AG04450 (cell line): Measurements from ENCODE around the gene PAN3. TPM values are rescaled to one million over a fixed set of nuclear protein-coding genes. Genes with fewer than 3 reads are reported as not detected.

Experiments
- CTCF ChIA-PET: fragments of 300-600, 350-600 bp; formaldehyde crosslinking; extraction: SDS; loops from one replicate; lab custom pipeline; 2022; ENCODE audit warnings: antibody characterized with exemption, inconsistent platforms; lab: Charles Lee
- POLR2A ChIA-PET: fragments of 350-600 bp; formaldehyde crosslinking; extraction: SDS; loops from one replicate; lab custom pipeline; 2021; ENCODE audit warnings: antibody characterized with exemption, inconsistent platforms; lab: Yijun Ruan, JAX
- DNase-seq: peaks from one replicate; pipeline ENCODE4 v3.0.0-alpha.2; 2011; ENCODE audit warnings: low read depth, low spot score
- H3K27ac ChIP-seq: one replicate; pipeline ENCODE4 v1.5.1; 2012; ENCODE audit warnings: low read depth, low read length, control low read depth
- H3K27me3 ChIP-seq: one replicate; pipeline ENCODE4 v1.6.0; 2012; ENCODE audit warnings: low read length; ENCODE audit not compliant: control insufficient read depth, insufficient read depth
- H3K4me3 ChIP-seq: 2 replicates; pipeline ENCODE4 v1.5.1; 2011; ENCODE audit warnings: mild to moderate bottlenecking, low read depth, low read length, control low read depth
- H3K9me3 ChIP-seq: 2 replicates; pipeline ENCODE4 v1.5.1; 2012; ENCODE audit warnings: low read length; ENCODE audit not compliant: control insufficient read depth, insufficient read depth
- polyA plus RNA-seq: library from polyadenylated mRNA; depleted of rRNA; stranded (reverse); fragments of >200 nt; gene quantifications from 2 replicates; pipeline ENCODE4 v1.2.3, GENCODE V29; 2011
- TF ChIP-seq, protein P1 (sequence below): IDR thresholded peaks from 2 replicates; pipeline ENCODE4 v1.5.1; 2011; ENCODE audit warnings: low read depth, low read length, control low read depth, inconsistent platforms

PAN3 gene
- polyA plus RNA-seq, 1 experiment: 17.8 TPM

DNA sequence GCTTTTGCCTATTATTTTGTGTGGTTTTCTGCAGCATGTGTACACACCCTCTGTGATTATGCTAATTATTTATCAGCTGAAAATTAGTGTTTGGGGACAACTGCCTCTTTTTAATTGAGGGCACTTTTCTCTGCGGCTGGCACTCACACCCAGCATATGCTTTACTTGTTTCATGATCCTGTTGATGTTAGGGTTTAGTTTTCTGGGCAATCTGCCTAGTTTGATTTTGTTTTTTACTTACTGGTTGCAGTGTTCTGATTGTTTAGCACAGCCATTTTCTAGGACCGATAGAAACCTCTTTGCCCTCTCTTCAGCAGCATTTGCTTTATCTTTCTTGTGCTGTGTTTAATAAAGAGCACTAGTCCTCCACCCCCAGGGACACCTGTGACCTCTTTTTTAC lies 161.6 kb downstream of the PAN3 start:
- TF ChIP-seq, protein P1, sequence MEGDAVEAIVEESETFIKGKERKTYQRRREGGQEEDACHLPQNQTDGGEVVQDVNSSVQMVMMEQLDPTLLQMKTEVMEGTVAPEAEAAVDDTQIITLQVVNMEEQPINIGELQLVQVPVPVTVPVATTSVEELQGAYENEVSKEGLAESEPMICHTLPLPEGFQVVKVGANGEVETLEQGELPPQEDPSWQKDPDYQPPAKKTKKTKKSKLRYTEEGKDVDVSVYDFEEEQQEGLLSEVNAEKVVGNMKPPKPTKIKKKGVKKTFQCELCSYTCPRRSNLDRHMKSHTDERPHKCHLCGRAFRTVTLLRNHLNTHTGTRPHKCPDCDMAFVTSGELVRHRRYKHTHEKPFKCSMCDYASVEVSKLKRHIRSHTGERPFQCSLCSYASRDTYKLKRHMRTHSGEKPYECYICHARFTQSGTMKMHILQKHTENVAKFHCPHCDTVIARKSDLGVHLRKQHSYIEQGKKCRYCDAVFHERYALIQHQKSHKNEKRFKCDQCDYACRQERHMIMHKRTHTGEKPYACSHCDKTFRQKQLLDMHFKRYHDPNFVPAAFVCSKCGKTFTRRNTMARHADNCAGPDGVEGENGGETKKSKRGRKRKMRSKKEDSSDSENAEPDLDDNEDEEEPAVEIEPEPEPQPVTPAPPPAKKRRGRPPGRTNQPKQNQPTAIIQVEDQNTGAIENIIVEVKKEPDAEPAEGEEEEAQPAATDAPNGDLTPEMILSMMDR: no peak
- no peak overlapping the region for H3K4me3 ChIP-seq
- ChIA-PET POLR2A (no interaction called here), CTCF (no interaction called here)
- H3K27ac ChIP-seq: no peak overlapping the region
- peaks cover 2% of the 10 kb centered on the region for H3K27me3 ChIP-seq
- no peaks in the 10 kb centered on the region; the same call in 1 of the 2 replicates for H3K9me3 ChIP-seq
- DNase-seq: no peak

DNA sequence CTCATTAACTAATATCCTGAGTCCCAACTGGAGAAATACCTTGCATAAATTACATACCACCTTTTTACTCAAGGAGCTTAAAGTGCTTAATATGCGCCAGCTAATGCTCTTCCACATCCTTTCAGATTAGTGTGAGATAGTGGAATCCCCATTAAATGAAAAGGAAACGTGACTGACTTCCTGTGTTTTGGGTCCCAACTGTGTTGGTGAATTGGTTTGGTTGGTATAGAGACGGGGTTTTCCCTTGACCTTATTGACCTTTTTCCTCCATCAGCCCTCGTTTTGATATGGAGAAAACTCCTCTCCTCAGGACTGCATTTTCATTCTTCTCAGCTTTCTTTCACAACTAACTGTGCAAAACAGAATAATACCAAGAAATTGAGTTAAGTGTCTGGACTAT lies 163.5 kb downstream of the PAN3 start:
- no peak for DNase-seq
- Histone ChIP-seq H3K27ac (no peak overlapping the region), H3K27me3 (peaks cover 2% of the 10 kb centered on the region), H3K4me3 (no peak overlapping the region), H3K9me3 (no peaks in the 10 kb centered on the region; the same call in 1 of the 2 replicates)
- TF ChIP-seq, protein P1: no peak
- POLR2A ChIA-PET: no interaction called here
- CTCF ChIA-PET: no interaction called here

DNA sequence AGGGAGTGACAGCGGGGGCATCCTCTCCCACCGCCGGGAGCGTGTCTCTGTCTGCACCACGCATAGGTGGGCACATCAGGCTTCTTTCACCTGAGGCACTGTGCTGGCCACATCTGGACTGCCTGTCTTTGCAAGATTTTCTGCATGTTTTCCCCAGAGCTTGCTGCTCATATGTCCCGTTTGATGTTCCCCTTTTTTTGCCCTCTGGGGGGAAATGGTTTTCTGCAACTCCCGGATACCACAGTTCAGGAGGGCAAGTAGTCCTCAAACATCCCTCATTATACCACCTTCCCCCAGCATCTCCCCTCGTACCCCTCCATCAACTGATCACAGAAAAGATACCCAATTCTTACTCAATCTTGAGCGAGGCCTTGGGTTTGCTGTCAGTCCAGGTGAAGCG lies 168.0 kb downstream of the PAN3 start:
- TF ChIP-seq, protein P1: no peak
- no peak for DNase-seq
- CTCF ChIA-PET: interaction anchor here (0.6 kb wide), 1 partner anchor 198 kb away, joined by 3 read pairs; no protein-coding TSS in a partner anchor

DNA sequence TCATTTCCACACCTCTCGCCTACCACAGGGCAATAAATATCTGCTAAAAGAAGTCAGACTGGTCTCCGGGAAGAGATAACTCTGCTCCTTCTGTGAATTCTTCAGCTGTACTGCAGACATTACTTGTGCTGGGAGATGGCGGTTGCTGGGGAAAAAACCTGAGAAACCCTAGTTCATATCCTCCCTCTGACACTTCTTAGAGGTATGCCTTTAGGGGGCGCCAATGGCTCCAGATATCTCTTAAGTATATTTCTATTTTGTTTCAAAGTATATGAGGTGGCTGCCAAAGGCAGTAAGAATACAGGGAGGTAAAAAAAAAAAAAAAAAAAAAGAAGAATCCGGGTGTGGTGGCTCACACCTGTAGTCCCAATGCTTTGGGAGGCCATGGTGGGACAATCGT lies 175.2 kb downstream of the PAN3 start:
- TF ChIP-seq, protein P1: peak; percentile 37
- Histone ChIP-seq H3K9me3 (no peaks in the 10 kb centered on the region), H3K4me3 (no peak overlapping the region), H3K27me3 (peaks cover 2% of the 10 kb centered on the region), H3K27ac (no peak overlapping the region)
- no peak for DNase-seq
- ChIA-PET CTCF (no interaction called here), POLR2A (no interaction called here)

More for the DNA sequence above, 168.0 kb downstream of the PAN3 start:
- POLR2A ChIA-PET: no interaction called here
- Histone ChIP-seq H3K9me3 (no peaks in the 10 kb centered on the region; the same call in 1 of the 2 replicates), H3K4me3 (no peak overlapping the region), H3K27me3 (peaks cover 2% of the 10 kb centered on the region), H3K27ac (no peak overlapping the region)

DNA sequence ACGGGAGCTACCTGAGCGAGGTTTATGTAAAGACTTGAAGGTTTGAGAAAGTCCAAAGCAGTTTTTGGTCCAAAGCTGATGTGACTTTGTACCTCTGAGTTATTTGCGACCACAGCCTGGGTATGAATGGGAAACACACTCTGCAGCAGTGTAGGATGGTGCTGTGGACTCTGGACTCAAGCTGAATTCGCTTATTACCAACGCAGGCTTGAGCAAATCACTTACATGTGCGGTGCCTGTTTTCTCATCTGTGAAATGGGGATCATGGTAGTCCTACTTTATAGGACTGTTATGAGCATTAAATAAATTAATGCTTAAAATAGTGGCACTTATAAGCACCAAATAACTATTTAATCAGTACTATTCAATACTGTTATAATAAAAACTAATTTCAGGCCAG lies 176.5 kb downstream of the PAN3 start:
- no peak overlapping the region for H3K4me3 ChIP-seq
- TF ChIP-seq, protein P1: no peak

More for the DNA sequence above, 176.5 kb downstream of the PAN3 start:
- no peaks in the 10 kb centered on the region for H3K9me3 ChIP-seq
- H3K27me3 ChIP-seq: peaks cover 2% of the 10 kb centered on the region
- ChIA-PET CTCF (interaction anchor here (0.5 to 2.4 kb wide), 2 partner anchors 9 to 326 kb away, joined by 4 to 14 read pairs; no protein-coding TSS in a partner anchor), POLR2A (no interaction called here)
- no peak for DNase-seq
- H3K27ac ChIP-seq: no peak overlapping the region
